ENCODE results near the gene WNT7A. TPM values are rescaled to one million over a fixed set of nuclear protein-coding genes. Genes with fewer than 3 reads are reported as not detected.

WNT7A gene
- total RNA-seq, 1 experiment from 2014 or later: not detected

- H2BK15ac ChIP-seq (ENCODE audit: low read depth, low read length): no peak overlapping the region
- no peak overlapping the region for H2BK5ac ChIP-seq (ENCODE audit: insufficient read length, low read length)
- no peak overlapping the region for H3K14ac ChIP-seq (ENCODE audit: insufficient read depth, low read length)
- Mint-ChIP-seq H3K4me3 (no peak overlapping the region), H3K36me3 (ENCODE audit: insufficient read depth in 1 of 3, low read depth in 3 of 3) (no peaks in the 10 kb centered on the region), H3K9me3 (no peaks in the 10 kb centered on the region; a peak in 1 of 5 replicates), H3K4me1 (peaks cover 26 to 46% of the 10 kb centered on the region in 2 experiments), H3K27ac (peak overlapping the region; percentile 11 to 34 (median 15); a peak in 2 of 7 replicates), H3K27me3 (ENCODE audit: low read depth) (peaks cover 20% of the 10 kb centered on the region)
- no peak overlapping the region for H2AK5ac ChIP-seq (ENCODE audit: insufficient read length, low read length)
- H4K20me1 ChIP-seq (ENCODE audit: control insufficient read depth, insufficient read depth, insufficient read length): no peaks in the 10 kb centered on the region
- H4K5ac ChIP-seq (ENCODE audit: insufficient read length, low read depth, low read length): no peak overlapping the region
- H3K18ac ChIP-seq (ENCODE audit: insufficient read length, low read depth, low read length): peak overlapping the region; percentile 47
- H3K23me2 ChIP-seq (ENCODE audit: insufficient read length, low read depth, low read length, poor library complexity, severe bottlenecking): no peaks in the 10 kb centered on the region
- H3K4me1 ChIP-seq (ENCODE audit: insufficient read depth, low read length): peaks cover 2% of the 10 kb centered on the region; the same call in 1 of the 2 replicates
- H3K27me3 ChIP-seq (ENCODE audit: insufficient read depth, low read length): no peaks in the 10 kb centered on the region
- no peak for TF ChIP-seq CTCF (conservative IDR thresholded peaks at IDR 0.05)
- no peak overlapping the region for H2BK120ac ChIP-seq (ENCODE audit: low read depth, low read length, poor library complexity, severe bottlenecking)
- H3K4me2 ChIP-seq (ENCODE audit: insufficient read depth, insufficient read length, low read length): no peak overlapping the region
- H2BK12ac ChIP-seq (ENCODE audit: insufficient read length, low read depth, low read length): no peak overlapping the region
- no peaks in the 10 kb centered on the region for H3K79me2 ChIP-seq (ENCODE audit: insufficient read depth, low read length)
- no peaks in the 10 kb centered on the region for H3K9me3 ChIP-seq (ENCODE audit: control insufficient read depth, low read depth, low read length)
- no peak overlapping the region for H4K91ac ChIP-seq (ENCODE audit: insufficient read length, low read depth, low read length)
- no peak overlapping the region for H3K56ac ChIP-seq (ENCODE audit: insufficient read length, low read depth, low read length)
- WGBS (ENCODE audit: extremely low coverage, insufficient read length, low lambda C conversion rate): no CpG with 5 or more reads among the region's 7 CpGs
- H3T11ph ChIP-seq (ENCODE audit: low read length): no peak overlapping the region
- H3K79me1 ChIP-seq (ENCODE audit: insufficient read depth, low read depth, low read length, poor library complexity, severe bottlenecking): no peaks in the 10 kb centered on the region
- no peak overlapping the region for H2BK20ac ChIP-seq (ENCODE audit: low read depth, low read length, poor library complexity, severe bottlenecking)
- H2AFZ ChIP-seq (ENCODE audit: low read length): no peak overlapping the region
- no peak overlapping the region for H4K8ac ChIP-seq (replicated peaks; ENCODE audit: insufficient read length, low read depth, low read length)
- no peak overlapping the region for H3K9ac ChIP-seq (ENCODE audit: extremely low read depth, insufficient read length, low read length)
- H3K27ac ChIP-seq (ENCODE audit: insufficient read length, low read depth, low read length): no peak overlapping the region
- no peak overlapping the region for H3K23ac ChIP-seq (ENCODE audit: insufficient read length, low read depth, low read length)
- H3K4ac ChIP-seq (ENCODE audit: low read depth, low read length): no peak overlapping the region
- DNase-seq: no peak
Measured at GRCh38 chr3:13785351-13785750, 94.5 kb downstream of the WNT7A start.

Data from H9 (cell line).